Renal cortex interstitium (tissue), 11 donors: ENCODE measurements around the gene MIPOL1. TPM values are rescaled to one million over a fixed set of nuclear protein-coding genes. Genes with fewer than 3 reads are reported as not detected.

ENCODE experiments used
- DNase-seq, 11 donors: peaks; one replicate each; pipeline ENCODE4 v3.0.0-alpha.2; 2013; ENCODE audit warnings: low read depth in 9 of 11, low spot score in 4 of 11; ENCODE audit errors: extremely low read depth in 1 of 11
- polyA plus RNA-seq, 3 donors: library from polyadenylated mRNA; unstranded; fragments of 120-200 nt; gene quantifications; one replicate each; pipeline ENCODE4 v1.2.1, GENCODE V29; 2013; ENCODE audit not compliant: insufficient read length in 3 of 3

The MIPOL1 gene
- polyA plus RNA-seq, 3 donors: 8.9 to 13.0 (median 9.8) TPM

GRCh38 chr14:37472906-37473305 is 275.2 kb downstream of the MIPOL1 start:
- no peak for DNase-seq

GRCh38 chr14:37474191-37474590 is 276.5 kb downstream of the MIPOL1 start:
- no peak for DNase-seq

GRCh38 chr14:37480446-37481290 is 282.9 kb downstream of the MIPOL1 start:
- DNase-seq: no peak

GRCh38 chr14:37482428-37482827 is 284.7 kb downstream of the MIPOL1 start:
- no peak for DNase-seq

GRCh38 chr14:37483672-37484071 is 285.9 kb downstream of the MIPOL1 start:
- no peak for DNase-seq

- DNase-seq: no peak
Observed at GRCh38 chr14:37490607-37491006, 292.9 kb downstream of the MIPOL1 start.

GRCh38 chr14:37491076-37491475 is 293.3 kb downstream of the MIPOL1 start:
- DNase-seq: no peak

- DNase-seq: no peak
Observed at GRCh38 chr14:37493606-37494005, 295.9 kb downstream of the MIPOL1 start.

GRCh38 chr14:37497422-37497821 is 299.7 kb downstream of the MIPOL1 start:
- DNase-seq: no peak

- DNase-seq: no peak
Observed at GRCh38 chr14:37501877-37502276, 304.1 kb downstream of the MIPOL1 start.

- DNase-seq: no peak
Observed at GRCh38 chr14:37508503-37508902, 310.8 kb downstream of the MIPOL1 start.

- DNase-seq: no peak
Observed at GRCh38 chr14:37512173-37512572, 314.4 kb downstream of the MIPOL1 start.

GRCh38 chr14:37515771-37516170 is 318.0 kb downstream of the MIPOL1 start:
- DNase-seq: no peak

GRCh38 chr14:37526994-37527393 is 329.3 kb downstream of the MIPOL1 start:
- DNase-seq: no peak

GRCh38 chr14:37539992-37540391 is 342.3 kb downstream of the MIPOL1 start:
- no peak for DNase-seq

GRCh38 chr14:37544407-37544806 is 346.7 kb downstream of the MIPOL1 start:
- DNase-seq: no peak

GRCh38 chr14:37545174-37545573 is 347.4 kb downstream of the MIPOL1 start:
- DNase-seq: no peak

- peak in 1 of 11 donors; percentile 11 for DNase-seq
Observed at GRCh38 chr14:37546621-37547447, 349.1 kb downstream of the MIPOL1 start.

- DNase-seq: peak in 1 of 11 donors; percentile 4
Observed at GRCh38 chr14:37550511-37550910, 352.8 kb downstream of the MIPOL1 start.

GRCh38 chr14:37551119-37551518 is 353.4 kb downstream of the MIPOL1 start:
- DNase-seq: no peak
